BE2C (cell line): Measurements from ENCODE around the gene LDLR.

Experiments used
- DNase-seq: peaks from one replicate; pipeline ENCODE4 v3.0.0-alpha.2; 2020
- H3K27me3 ChIP-seq: fragments of 250-450 bp; sonication (Bioruptor Pico); 2 replicates; pipeline ENCODE4 v1.5.1; 2020; ENCODE audit warnings: mild to moderate bottlenecking
- H3K36me3 ChIP-seq: fragments of 250-450 bp; sonication (Bioruptor Pico); 2 replicates; pipeline ENCODE4 v1.5.1; 2020; ENCODE audit warnings: mild to moderate bottlenecking
- H3K4me1 ChIP-seq: fragments of 250-450 bp; sonication (Bioruptor Pico); 2 replicates; pipeline ENCODE4 v1.5.1; 2020
- H3K4me3 ChIP-seq: 2 replicates; pipeline ENCODE4 v1.5.1; 2011; ENCODE audit warnings: low read depth, low read length
- H3K9me3 ChIP-seq: fragments of 250-450 bp; sonication (Bioruptor Pico); 2 replicates; pipeline ENCODE4 v1.5.1; 2020
- TF ChIP-seq, protein P1 (sequence below): IDR thresholded peaks from 2 replicates; pipeline ENCODE4 v1.5.1; 2012; ENCODE audit warnings: mild to moderate bottlenecking, low read depth, low read length

Gene LDLR

DNA sequence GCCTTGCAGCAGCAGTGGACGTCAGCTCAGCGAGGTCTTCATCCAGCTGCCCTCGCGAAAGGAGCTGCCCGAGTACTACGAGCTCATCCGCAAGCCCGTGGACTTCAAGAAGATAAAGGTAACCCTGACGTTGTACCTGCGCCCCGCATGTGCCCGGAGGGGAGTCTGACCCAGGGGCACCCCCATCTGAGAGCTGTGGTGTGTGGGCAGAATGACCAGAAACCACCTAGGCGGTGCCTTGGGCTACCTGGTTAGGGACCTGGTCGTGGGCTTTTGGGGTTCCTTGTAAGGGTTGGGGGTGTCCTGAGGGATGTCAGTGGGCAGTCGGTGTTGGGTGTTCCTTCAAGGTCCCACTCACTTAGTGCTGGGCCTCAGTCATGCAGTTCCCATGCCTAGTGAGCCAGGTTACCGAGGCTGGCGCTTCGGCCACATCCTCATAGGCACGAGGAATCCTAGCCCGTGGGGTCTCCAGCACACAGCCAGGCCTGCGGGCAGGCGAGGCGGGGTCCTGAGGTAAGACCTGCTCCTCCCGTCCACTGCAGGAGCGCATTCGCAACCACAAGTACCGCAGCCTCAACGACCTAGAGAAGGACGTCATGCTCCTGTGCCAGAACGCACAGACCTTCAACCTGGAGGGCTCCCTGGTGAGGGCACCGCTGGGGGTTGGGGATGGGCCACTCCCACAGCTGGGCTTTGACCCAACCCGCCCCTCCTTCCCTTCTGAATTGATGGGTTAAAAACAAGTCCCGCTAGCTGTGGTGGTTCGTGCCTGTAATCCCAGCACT lies 30.8 kb upstream of the LDLR start:
- H3K4me3 ChIP-seq, result no peak overlapping the region
- TF ChIP-seq, protein P1, sequence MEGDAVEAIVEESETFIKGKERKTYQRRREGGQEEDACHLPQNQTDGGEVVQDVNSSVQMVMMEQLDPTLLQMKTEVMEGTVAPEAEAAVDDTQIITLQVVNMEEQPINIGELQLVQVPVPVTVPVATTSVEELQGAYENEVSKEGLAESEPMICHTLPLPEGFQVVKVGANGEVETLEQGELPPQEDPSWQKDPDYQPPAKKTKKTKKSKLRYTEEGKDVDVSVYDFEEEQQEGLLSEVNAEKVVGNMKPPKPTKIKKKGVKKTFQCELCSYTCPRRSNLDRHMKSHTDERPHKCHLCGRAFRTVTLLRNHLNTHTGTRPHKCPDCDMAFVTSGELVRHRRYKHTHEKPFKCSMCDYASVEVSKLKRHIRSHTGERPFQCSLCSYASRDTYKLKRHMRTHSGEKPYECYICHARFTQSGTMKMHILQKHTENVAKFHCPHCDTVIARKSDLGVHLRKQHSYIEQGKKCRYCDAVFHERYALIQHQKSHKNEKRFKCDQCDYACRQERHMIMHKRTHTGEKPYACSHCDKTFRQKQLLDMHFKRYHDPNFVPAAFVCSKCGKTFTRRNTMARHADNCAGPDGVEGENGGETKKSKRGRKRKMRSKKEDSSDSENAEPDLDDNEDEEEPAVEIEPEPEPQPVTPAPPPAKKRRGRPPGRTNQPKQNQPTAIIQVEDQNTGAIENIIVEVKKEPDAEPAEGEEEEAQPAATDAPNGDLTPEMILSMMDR, result no peak
- DNase-seq, result no peak
- H3K27me3 ChIP-seq, result no peaks in the 10 kb centered on the region
- no peaks in the 10 kb centered on the region for H3K4me1 ChIP-seq
- H3K9me3 ChIP-seq, result no peaks in the 10 kb centered on the region
- H3K36me3 ChIP-seq, result peaks cover 72% of the 10 kb centered on the region

DNA sequence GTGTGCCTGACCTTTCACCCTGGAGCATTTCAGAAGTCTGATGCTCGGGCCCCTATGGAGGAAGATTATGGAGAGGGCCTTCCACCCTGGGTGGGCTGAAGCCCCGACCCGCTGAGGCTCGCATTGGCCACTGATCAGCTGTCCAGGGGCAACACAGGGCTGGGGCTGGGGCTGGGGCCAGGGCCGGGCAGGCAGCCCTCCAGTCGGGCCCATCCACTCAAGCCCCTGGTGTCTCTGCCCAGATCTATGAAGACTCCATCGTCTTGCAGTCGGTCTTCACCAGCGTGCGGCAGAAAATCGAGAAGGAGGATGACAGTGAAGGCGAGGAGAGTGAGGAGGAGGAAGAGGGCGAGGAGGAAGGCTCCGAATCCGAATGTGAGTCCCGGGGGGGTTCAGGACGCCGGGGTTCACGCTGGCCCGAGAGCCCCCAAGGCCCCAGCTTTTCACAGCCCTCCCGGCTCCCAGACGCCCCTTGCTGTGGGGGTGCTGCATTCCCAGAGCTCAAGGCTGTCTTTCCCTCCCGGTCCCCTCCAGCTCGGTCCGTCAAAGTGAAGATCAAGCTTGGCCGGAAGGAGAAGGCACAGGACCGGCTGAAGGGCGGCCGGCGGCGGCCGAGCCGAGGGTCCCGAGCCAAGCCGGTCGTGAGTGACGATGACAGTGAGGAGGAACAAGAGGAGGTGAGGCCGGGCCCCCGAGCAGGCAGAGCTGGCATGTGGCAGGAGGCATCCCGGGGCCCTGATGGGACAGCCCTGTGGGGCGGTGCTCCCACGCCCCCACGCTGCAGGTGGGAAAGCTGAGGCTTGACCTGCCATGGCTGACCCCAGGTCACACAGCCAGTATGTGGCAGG lies 29.5 kb upstream of the LDLR start:
- TF ChIP-seq, protein P1, result no peak
- H3K4me3 ChIP-seq, result no peak overlapping the region
- peaks cover 69% of the 10 kb centered on the region for H3K36me3 ChIP-seq
- no peaks in the 10 kb centered on the region for H3K9me3 ChIP-seq
- no peak for DNase-seq
- no peaks in the 10 kb centered on the region for H3K4me1 ChIP-seq
- no peaks in the 10 kb centered on the region for H3K27me3 ChIP-seq

DNA sequence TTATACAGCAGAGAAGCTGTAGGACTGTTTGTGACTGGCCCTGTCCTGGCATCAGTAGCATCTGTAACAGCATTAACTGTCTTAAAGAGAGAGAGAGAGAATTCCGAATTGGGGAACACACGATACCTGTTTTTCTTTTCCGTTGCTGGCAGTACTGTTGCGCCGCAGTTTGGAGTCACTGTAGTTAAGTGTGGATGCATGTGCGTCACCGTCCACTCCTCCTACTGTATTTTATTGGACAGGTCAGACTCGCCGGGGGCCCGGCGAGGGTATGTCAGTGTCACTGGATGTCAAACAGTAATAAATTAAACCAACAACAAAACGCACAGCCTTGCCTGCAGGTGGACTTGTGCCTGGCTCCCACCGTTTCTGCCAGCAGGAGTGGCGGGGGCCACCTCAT lies 27.3 kb upstream of the LDLR start:
- peaks cover 74% of the 10 kb centered on the region for H3K36me3 ChIP-seq
- TF ChIP-seq, protein P1, result no peak
- H3K9me3 ChIP-seq, result no peaks in the 10 kb centered on the region
- no peak overlapping the region for H3K4me3 ChIP-seq
- no peak for DNase-seq
- H3K27me3 ChIP-seq, result no peaks in the 10 kb centered on the region
- no peaks in the 10 kb centered on the region for H3K4me1 ChIP-seq

DNA sequence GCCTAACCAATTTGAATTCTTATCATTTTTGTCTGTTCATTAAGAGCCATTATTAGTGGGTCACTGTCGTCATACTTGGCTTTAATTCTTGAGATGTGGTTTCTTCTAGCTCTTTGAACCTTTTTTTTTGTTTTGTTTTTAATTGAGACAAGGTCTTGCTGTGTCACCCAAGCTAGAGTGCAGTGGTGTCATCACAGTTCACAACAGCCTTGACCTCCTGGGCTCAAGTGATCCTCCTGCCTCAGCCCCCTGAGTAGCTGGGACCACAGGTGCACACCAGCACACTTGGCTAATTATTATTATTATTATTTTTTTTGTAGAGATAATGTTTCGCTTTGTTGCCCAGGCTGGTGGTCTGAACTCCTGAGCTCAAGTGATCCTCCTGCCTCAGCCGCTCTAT lies 25.8 kb upstream of the LDLR start:
- DNase-seq, result no peak
- peaks cover 72% of the 10 kb centered on the region for H3K36me3 ChIP-seq
- H3K27me3 ChIP-seq, result no peaks in the 10 kb centered on the region
- H3K4me3 ChIP-seq, result no peak overlapping the region
- no peaks in the 10 kb centered on the region for H3K4me1 ChIP-seq
- TF ChIP-seq, protein P1, result no peak
- no peaks in the 10 kb centered on the region for H3K9me3 ChIP-seq

DNA sequence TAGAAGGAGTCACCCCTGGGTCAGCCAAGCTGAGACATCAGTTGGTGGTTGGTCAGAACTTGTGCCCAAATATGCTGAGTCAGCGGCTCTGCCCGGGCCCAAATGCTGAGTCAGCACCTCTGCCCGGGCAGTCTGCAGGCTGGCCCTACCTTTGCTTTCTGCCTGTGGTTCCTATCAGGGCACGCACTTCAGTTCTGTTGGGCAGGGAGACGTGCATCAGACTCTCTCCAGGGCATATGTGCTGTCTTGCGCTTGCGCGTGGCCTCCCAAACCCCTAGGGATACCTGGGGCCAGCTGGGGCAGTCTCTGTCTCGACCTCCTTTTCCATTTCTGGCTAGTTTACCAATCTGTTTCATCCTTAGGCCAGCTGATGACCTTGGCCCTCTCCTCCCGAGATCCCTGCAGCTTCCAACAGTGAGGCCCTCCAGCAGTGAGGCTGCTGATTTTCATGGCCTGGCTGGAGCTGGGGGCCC lies 24.4 kb upstream of the LDLR start:
- DNase-seq, result no peak
- Histone ChIP-seq H3K4me3 (no peak overlapping the region), H3K9me3 (no peaks in the 10 kb centered on the region), H3K36me3 (peaks cover 65% of the 10 kb centered on the region), H3K4me1 (no peaks in the 10 kb centered on the region), H3K27me3 (no peaks in the 10 kb centered on the region)
- TF ChIP-seq, protein P1, result no peak
